A673 (cell line): ENCODE measurements around the gene C11orf21. TPM values are rescaled to one million over a fixed set of nuclear protein-coding genes. Genes with fewer than 3 reads are reported as not detected.

Source experiments
- BruUV-seq: library from RNA; stranded (reverse); fragments of 400-500 nt; replicated peaks from 2 replicates; lab custom pipeline; 2021; lab: Mats Ljungman, UMichigan
- CTCF ChIA-PET: fragments of 300-600 bp; sonication (Branson Sonifier 250); formaldehyde crosslinking; loops from one replicate; lab custom pipeline; 2022; ENCODE audit warnings: antibody characterized with exemption; lab: Charles Lee
- POLR2A ChIA-PET: fragments of 300-600 bp; sonication (Branson Sonifier 250); formaldehyde crosslinking; loops from one replicate; lab custom pipeline; 2022; ENCODE audit warnings: antibody characterized with exemption; ENCODE audit not compliant: low non-redundant PET; lab: Charles Lee
- DNase-seq: peaks from one replicate; pipeline ENCODE4 v3.0.0-alpha.2; 2015; ENCODE audit warnings: low spot score
- H3K27ac ChIP-seq: fragments of 200-600 bp; sonication (generic); 2 replicates; pipeline ENCODE4 v1.5.1; 2016; ENCODE audit warnings: mixed run types, low read depth, mild to moderate bottlenecking, mixed read lengths, antibody characterized with exemption, low read length; ENCODE audit not compliant: poor library complexity, severe bottlenecking
- H3K27me3 ChIP-seq: fragments of 200-600 bp; sonication (generic); replicated peaks from 2 replicates; pipeline ENCODE4 v1.6.1; 2017; ENCODE audit warnings: mixed run types, low read depth, mild to moderate bottlenecking, mixed read lengths, antibody characterized with exemption, low read length; ENCODE audit not compliant: insufficient read depth, poor library complexity
- H3K36me3 ChIP-seq: fragments of 200-600 bp; sonication (generic); 2 replicates; pipeline ENCODE4 v1.6.1; 2016; ENCODE audit warnings: mixed run types, mild to moderate bottlenecking, mixed read lengths, antibody characterized with exemption, low read length; ENCODE audit not compliant: insufficient read depth, poor library complexity, severe bottlenecking
- H3K4me1 ChIP-seq: fragments of 200-600 bp; sonication (generic); 2 replicates; pipeline ENCODE4 v1.6.1; 2017; ENCODE audit warnings: mixed run types, mild to moderate bottlenecking, mixed read lengths, antibody characterized with exemption, low read length; ENCODE audit not compliant: insufficient read depth, poor library complexity, severe bottlenecking
- H3K4me3 ChIP-seq: fragments of 200-600 bp; sonication (generic); 2 replicates; pipeline ENCODE4 v1.5.1; 2016; ENCODE audit warnings: low read depth, mixed run types, mild to moderate bottlenecking, mixed read lengths, low read length; ENCODE audit not compliant: poor library complexity, severe bottlenecking
- H3K9me3 ChIP-seq: fragments of 200-600 bp; sonication (generic); 2 replicates; pipeline ENCODE4 v1.6.1; 2016; ENCODE audit warnings: mixed run types, low read depth, mild to moderate bottlenecking, mixed read lengths, antibody characterized with exemption, low read length; ENCODE audit not compliant: poor library complexity, severe bottlenecking
- CTCF ChIP-seq: fragments of 300-800, 200-600 bp; sonication (generic); conservative IDR thresholded peaks from 2 replicates; pipeline ENCODE4 v1.5.1; 2017; ENCODE audit warnings: low read depth, mild to moderate bottlenecking, antibody characterized with exemption, low read length, moderate library complexity, mixed read lengths
- EZH2 ChIP-seq: fragments of 200-600 bp; sonication (generic); IDR thresholded peaks from 2 replicates; pipeline ENCODE4 v1.6.1; 2017; ENCODE audit warnings: borderline replicate concordance, low read depth, mild to moderate bottlenecking, mixed read lengths, antibody characterized with exemption, low read length; ENCODE audit not compliant: poor library complexity, severe bottlenecking
- intact Hi-C: fragments of 100-400 bp; cut with micrococcal nuclease; formaldehyde crosslinking; loops from one replicate; pipeline ENCODE4 v1.10.0; 2022; ENCODE audit not compliant: unreplicated experiment
- total RNA-seq: library from RNA; stranded (reverse); gene quantifications from 2 replicates; pipeline ENCODE4 v1.2.3, GENCODE V29; 2021

The C11orf21 gene
- total RNA-seq, 1 experiment from 2014 or later = not detected

DNA sequence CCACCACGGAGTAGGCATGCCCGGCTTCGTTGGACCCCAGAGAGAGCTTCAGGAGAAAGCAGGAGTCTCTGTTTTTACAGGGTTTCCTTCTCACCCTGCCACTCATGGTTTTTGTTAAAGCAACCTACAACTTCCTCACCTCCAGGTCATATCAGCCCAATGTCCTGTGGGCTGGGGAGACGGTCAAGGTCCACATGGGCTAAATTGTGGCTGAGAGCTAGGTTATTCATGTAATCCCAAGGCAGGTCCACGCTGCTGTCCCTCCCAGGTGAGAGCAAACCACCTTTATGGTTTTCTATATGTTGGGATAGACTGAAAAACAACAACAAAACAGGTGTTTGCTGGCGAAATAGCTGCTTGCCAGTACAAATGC is 19.6 kb upstream of the C11orf21 start:
- Histone ChIP-seq H3K36me3 (no peaks in the 10 kb centered on the region), H3K9me3 (no peaks in the 10 kb centered on the region), H3K27ac (no peak overlapping the region), H3K27me3 (no peaks in the 10 kb centered on the region), H3K4me3 (no peak overlapping the region), H3K4me1 (no peaks in the 10 kb centered on the region)
- DNase-seq = no peak
- TF ChIP-seq CTCF (no peak), EZH2 (no peak)
- ChIA-PET POLR2A (no interaction called here), CTCF (no interaction called here)
- no TSS peak for BruUV-seq
- intact Hi-C loops = no loop called here

DNA sequence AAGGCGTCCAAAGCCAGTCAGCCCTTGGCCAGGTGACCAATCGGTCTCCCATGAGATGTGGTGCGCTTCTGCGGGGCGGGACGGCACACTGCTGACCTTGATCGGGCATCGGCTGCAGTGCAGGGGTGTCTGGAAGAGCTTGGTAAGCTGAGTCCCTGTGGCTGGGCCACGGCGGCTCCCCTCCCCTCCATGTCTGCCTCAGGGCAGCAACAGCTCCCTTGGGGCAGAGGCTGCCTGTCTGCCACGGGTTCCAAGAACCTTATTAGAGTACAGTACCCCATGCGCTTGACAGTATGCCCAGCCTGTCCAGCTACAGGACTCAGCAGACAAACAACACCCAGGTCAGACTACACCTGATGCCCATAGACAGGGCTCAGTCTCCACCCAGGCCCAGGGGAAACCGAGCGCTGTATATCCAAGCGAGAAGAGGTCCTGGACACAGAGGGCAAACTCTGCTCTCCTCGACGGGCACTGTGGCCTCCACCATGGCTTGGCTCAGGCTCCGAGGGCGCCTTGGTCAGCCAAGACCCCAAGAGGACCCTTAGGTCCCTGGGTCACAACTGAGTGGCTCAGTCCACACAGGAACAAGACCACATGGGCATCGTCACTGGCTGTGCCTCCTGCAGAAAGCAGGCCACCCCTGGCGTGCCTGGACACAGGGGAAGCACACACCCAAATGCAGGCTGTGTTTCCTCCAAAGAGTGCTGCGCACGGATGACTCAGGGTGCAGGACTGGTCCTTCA is 19.0 kb upstream of the C11orf21 start:
- intact Hi-C loops = no loop called here
- no peaks in the 10 kb centered on the region for H3K9me3 ChIP-seq
- ChIA-PET POLR2A (no interaction called here), CTCF (no interaction called here)
- no peaks in the 10 kb centered on the region for H3K36me3 ChIP-seq
- H3K4me3 ChIP-seq = no peak overlapping the region
- DNase-seq = no peak
- no peaks in the 10 kb centered on the region for H3K4me1 ChIP-seq
- no peak overlapping the region for H3K27ac ChIP-seq
- BruUV-seq = no TSS peak
- H3K27me3 ChIP-seq = no peaks in the 10 kb centered on the region
- TF ChIP-seq CTCF = no peak
- no peak for TF ChIP-seq EZH2

DNA sequence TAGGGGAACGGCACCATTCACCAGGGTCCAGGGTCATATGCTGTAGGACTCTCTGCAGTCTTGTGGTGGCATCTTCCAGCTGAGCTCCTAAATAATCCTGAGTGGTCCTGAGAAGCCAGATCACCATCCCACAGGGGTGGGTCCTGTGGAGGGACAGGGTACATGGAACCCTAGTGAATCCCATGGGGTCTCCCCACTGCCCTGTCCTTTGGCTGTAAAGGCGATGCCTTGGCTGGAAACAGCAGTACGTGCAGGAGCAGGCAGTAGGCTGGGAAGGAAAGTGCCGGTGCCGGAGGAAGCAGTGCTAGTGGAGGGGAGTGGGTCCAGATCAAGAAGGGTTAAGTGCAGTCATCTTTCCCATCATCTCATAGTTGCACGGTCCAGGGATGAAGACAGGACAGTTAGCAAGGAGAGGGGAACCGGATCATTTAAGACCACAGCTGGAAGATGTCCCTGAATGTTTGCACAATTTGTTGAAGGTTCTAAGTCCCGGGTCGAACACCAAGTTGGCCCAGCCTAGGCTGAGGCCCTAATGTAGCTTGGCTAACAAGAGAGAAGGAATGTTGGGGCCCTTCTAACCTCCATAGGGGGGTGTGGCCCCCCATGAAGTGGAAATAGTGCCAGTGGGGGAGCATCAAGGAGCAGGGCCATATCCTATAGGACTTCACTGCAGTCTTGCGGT is 18.2 kb upstream of the C11orf21 start:
- intact Hi-C loops = no loop called here
- no peaks in the 10 kb centered on the region for H3K27me3 ChIP-seq
- ChIA-PET CTCF (no interaction called here), POLR2A (no interaction called here)
- H3K4me3 ChIP-seq = no peak overlapping the region
- BruUV-seq = no TSS peak
- H3K9me3 ChIP-seq = no peaks in the 10 kb centered on the region
- H3K4me1 ChIP-seq = peaks cover under 1% of the 10 kb centered on the region
- no peak overlapping the region for H3K27ac ChIP-seq
- DNase-seq = no peak
- no peaks in the 10 kb centered on the region for H3K36me3 ChIP-seq
- TF ChIP-seq CTCF (no peak), EZH2 (no peak)
